A673 (cell line): Measurements from ENCODE around the gene RGS7. TPM values are rescaled to one million over a fixed set of nuclear protein-coding genes. Genes with fewer than 3 reads are reported as not detected.

Experiments
- BruUV-seq: library from RNA; stranded (reverse); fragments of 400-500 nt; replicated peaks from 2 replicates; lab custom pipeline; 2021; lab: Mats Ljungman, UMichigan
- CTCF ChIA-PET: fragments of 300-600 bp; sonication (Branson Sonifier 250); formaldehyde crosslinking; loops from one replicate; lab custom pipeline; 2022; ENCODE audit warnings: antibody characterized with exemption; lab: Charles Lee
- POLR2A ChIA-PET: fragments of 300-600 bp; sonication (Branson Sonifier 250); formaldehyde crosslinking; loops from one replicate; lab custom pipeline; 2022; ENCODE audit warnings: antibody characterized with exemption; ENCODE audit not compliant: low non-redundant PET; lab: Charles Lee
- DNase-seq: peaks from one replicate; pipeline ENCODE4 v3.0.0-alpha.2; 2015; ENCODE audit warnings: low spot score
- H3K27ac ChIP-seq: fragments of 200-600 bp; sonication (generic); 2 replicates; pipeline ENCODE4 v1.5.1; 2016; ENCODE audit warnings: mixed run types, low read depth, mild to moderate bottlenecking, mixed read lengths, antibody characterized with exemption, low read length; ENCODE audit not compliant: poor library complexity, severe bottlenecking
- H3K27me3 ChIP-seq: fragments of 200-600 bp; sonication (generic); replicated peaks from 2 replicates; pipeline ENCODE4 v1.6.1; 2017; ENCODE audit warnings: mixed run types, low read depth, mild to moderate bottlenecking, mixed read lengths, antibody characterized with exemption, low read length; ENCODE audit not compliant: insufficient read depth, poor library complexity
- H3K36me3 ChIP-seq: fragments of 200-600 bp; sonication (generic); 2 replicates; pipeline ENCODE4 v1.6.1; 2016; ENCODE audit warnings: mixed run types, mild to moderate bottlenecking, mixed read lengths, antibody characterized with exemption, low read length; ENCODE audit not compliant: insufficient read depth, poor library complexity, severe bottlenecking
- H3K4me1 ChIP-seq: fragments of 200-600 bp; sonication (generic); 2 replicates; pipeline ENCODE4 v1.6.1; 2017; ENCODE audit warnings: mixed run types, mild to moderate bottlenecking, mixed read lengths, antibody characterized with exemption, low read length; ENCODE audit not compliant: insufficient read depth, poor library complexity, severe bottlenecking
- H3K4me3 ChIP-seq: fragments of 200-600 bp; sonication (generic); 2 replicates; pipeline ENCODE4 v1.5.1; 2016; ENCODE audit warnings: low read depth, mixed run types, mild to moderate bottlenecking, mixed read lengths, low read length; ENCODE audit not compliant: poor library complexity, severe bottlenecking
- H3K9me3 ChIP-seq: fragments of 200-600 bp; sonication (generic); 2 replicates; pipeline ENCODE4 v1.6.1; 2016; ENCODE audit warnings: mixed run types, low read depth, mild to moderate bottlenecking, mixed read lengths, antibody characterized with exemption, low read length; ENCODE audit not compliant: poor library complexity, severe bottlenecking
- EZH2 ChIP-seq: fragments of 200-600 bp; sonication (generic); IDR thresholded peaks from 2 replicates; pipeline ENCODE4 v1.6.1; 2017; ENCODE audit warnings: borderline replicate concordance, low read depth, mild to moderate bottlenecking, mixed read lengths, antibody characterized with exemption, low read length; ENCODE audit not compliant: poor library complexity, severe bottlenecking
- intact Hi-C: fragments of 100-400 bp; cut with micrococcal nuclease; formaldehyde crosslinking; loops from one replicate; pipeline ENCODE4 v1.10.0; 2022; ENCODE audit not compliant: unreplicated experiment
- total RNA-seq: library from RNA; stranded (reverse); gene quantifications from 2 replicates; pipeline ENCODE4 v1.2.3, GENCODE V29; 2021
- TF ChIP-seq, protein P1 (sequence below): fragments of 300-800, 200-600 bp; sonication (generic); conservative IDR thresholded peaks from 2 replicates; pipeline ENCODE4 v1.5.1; 2017; ENCODE audit warnings: low read depth, mild to moderate bottlenecking, antibody characterized with exemption, low read length, moderate library complexity, mixed read lengths

The RGS7 gene
- total RNA-seq, 1 experiment from 2014 or later, result not detected

DNA sequence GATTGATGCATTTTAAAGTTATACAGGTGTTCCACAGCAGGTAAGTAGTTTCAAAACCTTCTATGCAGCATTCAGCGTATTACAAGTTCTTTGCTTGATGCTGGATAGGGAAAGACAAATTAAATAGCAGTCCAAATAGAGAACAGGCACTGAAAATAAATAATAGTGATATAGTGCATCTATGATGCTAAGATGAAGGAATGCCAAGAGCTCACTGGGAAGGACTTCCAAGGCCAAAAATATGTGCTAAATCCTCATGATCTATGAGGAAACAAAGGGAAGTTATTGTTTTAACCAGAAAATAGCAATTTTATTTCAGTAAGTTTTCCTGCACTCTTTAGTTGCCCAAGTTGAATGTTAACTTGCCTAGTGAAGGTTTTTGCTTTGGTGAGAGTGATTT lies 617.3 kb downstream of the RGS7 start:
- intact Hi-C loops, result loop anchor here (10.0 kb wide), 1 partner anchor 665 kb away; no protein-coding TSS in a partner anchor
- Histone ChIP-seq H3K27ac (no peak overlapping the region), H3K4me1 (no peaks in the 10 kb centered on the region), H3K27me3 (no peaks in the 10 kb centered on the region), H3K4me3 (no peak overlapping the region), H3K9me3 (no peaks in the 10 kb centered on the region), H3K36me3 (no peaks in the 10 kb centered on the region)
- ChIA-PET CTCF (no interaction called here), POLR2A (no interaction called here)
- DNase-seq, result no peak
- TF ChIP-seq, protein P1, sequence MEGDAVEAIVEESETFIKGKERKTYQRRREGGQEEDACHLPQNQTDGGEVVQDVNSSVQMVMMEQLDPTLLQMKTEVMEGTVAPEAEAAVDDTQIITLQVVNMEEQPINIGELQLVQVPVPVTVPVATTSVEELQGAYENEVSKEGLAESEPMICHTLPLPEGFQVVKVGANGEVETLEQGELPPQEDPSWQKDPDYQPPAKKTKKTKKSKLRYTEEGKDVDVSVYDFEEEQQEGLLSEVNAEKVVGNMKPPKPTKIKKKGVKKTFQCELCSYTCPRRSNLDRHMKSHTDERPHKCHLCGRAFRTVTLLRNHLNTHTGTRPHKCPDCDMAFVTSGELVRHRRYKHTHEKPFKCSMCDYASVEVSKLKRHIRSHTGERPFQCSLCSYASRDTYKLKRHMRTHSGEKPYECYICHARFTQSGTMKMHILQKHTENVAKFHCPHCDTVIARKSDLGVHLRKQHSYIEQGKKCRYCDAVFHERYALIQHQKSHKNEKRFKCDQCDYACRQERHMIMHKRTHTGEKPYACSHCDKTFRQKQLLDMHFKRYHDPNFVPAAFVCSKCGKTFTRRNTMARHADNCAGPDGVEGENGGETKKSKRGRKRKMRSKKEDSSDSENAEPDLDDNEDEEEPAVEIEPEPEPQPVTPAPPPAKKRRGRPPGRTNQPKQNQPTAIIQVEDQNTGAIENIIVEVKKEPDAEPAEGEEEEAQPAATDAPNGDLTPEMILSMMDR, result no peak
- no peak for TF ChIP-seq EZH2
- BruUV-seq, result no TSS peak

DNA sequence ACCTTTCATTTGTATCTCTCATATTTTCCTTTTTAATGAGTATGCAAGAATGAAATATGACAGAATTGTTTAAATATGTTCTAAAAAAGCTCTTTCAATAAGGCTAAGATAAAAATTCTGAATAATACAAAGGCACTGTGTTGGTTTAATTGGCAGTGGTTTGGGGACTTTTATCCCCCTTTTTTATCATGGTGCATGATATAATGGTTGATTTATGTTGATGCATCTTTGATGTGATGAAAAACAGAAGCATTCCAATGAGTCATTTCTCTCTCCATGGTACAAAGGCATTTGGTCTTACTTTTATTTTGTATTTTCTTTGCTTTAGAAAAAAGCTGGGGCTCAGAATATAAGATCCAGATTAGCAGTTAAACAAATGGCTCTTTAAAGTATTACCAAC lies 617.9 kb downstream of the RGS7 start:
- no peak overlapping the region for H3K4me3 ChIP-seq
- no TSS peak for BruUV-seq
- CTCF ChIA-PET, result no interaction called here
- no peaks in the 10 kb centered on the region for H3K27me3 ChIP-seq
- no peak overlapping the region for H3K27ac ChIP-seq
- H3K9me3 ChIP-seq, result no peaks in the 10 kb centered on the region
- no peaks in the 10 kb centered on the region for H3K4me1 ChIP-seq
- intact Hi-C loops, result loop anchor here (10.0 kb wide), 1 partner anchor 666 kb away; no protein-coding TSS in a partner anchor
- no peaks in the 10 kb centered on the region for H3K36me3 ChIP-seq
- POLR2A ChIA-PET, result no interaction called here
- DNase-seq, result no peak
- TF ChIP-seq, protein P1, result no peak
- TF ChIP-seq EZH2, result no peak

DNA sequence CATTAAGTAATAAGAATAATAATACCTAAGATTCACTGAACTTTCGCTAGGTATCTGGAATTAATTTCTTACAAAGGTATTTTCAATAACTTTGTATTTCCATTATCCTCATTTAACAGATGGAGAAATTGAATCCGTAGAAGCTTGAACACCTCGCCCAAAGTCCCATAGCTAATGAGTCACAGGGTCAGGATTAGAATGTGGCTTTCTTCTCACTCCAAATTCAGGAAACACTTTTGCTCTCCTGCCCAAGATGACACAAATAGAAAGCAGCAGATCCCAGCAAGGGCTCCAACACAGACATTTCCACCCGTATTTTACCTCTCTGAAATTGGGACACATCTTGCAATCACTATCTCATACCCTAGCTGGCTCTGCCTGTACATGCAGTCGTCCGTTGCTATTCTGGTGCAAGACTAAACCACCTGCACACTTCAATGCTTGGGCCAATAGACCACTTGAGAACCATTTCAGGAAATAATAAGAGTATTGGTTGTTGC lies 619.2 kb downstream of the RGS7 start:
- intact Hi-C loops, result loop anchor here (10.0 kb wide), 1 partner anchor 667 kb away; no protein-coding TSS in a partner anchor
- POLR2A ChIA-PET, result no interaction called here
- no peak for DNase-seq
- CTCF ChIA-PET, result no interaction called here
- BruUV-seq, result no TSS peak
- Histone ChIP-seq H3K27ac (no peak overlapping the region), H3K36me3 (no peaks in the 10 kb centered on the region), H3K4me1 (no peaks in the 10 kb centered on the region), H3K9me3 (no peaks in the 10 kb centered on the region), H3K27me3 (no peaks in the 10 kb centered on the region), H3K4me3 (no peak overlapping the region)
- TF ChIP-seq, protein P1, result no peak
- TF ChIP-seq EZH2, result no peak
